GM20000 (cell line): ENCODE results near the gene KCMF1.

ENCODE experiments used
- DNase-seq: peaks from one replicate; pipeline ENCODE4 v3.0.0; 2012; ENCODE audit warnings: low spot score
- TF ChIP-seq, protein P1 (sequence below): IDR thresholded peaks from 2 replicates; pipeline ENCODE4 v1.5.1; 2012; ENCODE audit warnings: mild to moderate bottlenecking, control low read depth; ENCODE audit errors: extremely low read depth, missing control alignments

Gene KCMF1

DNA sequence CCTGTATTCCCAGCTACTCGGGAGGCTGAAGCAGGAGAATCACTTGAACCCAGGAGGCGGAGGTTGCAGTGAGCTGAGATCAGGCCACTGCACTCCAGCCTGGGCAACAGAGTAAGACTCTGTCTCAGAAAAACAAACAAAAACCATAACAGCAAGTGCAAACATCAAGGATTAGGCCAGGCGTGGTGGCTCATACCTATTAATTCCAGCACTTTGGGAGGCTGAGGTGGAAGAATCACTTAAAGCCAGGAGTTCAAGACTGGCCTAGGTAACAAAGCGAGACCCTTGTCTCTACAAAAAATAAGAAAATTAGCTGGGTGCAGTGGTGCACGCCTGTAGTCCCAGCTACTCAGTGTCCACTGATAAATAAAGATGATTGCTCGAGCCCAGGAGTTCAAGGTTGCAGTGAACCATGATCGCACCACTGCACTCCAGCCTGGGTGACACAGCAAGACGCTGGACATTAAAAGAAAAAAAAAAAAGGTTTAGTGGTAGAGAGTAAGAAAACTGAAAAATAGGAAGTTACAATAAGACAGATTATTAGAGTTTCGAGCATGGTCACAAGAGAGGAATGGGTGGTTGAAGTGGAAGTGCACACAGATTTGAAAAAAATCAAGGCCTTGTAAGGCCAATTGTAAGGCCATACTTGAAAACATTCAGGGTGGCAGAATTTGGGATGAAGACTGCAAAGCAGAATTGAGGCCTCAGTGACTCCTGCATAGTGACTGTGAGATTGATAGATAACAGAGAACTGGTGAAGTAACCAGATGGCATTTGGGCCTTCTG lies 6.4 kb upstream of the KCMF1 start:
- no peak for DNase-seq
- TF ChIP-seq, protein P1, sequence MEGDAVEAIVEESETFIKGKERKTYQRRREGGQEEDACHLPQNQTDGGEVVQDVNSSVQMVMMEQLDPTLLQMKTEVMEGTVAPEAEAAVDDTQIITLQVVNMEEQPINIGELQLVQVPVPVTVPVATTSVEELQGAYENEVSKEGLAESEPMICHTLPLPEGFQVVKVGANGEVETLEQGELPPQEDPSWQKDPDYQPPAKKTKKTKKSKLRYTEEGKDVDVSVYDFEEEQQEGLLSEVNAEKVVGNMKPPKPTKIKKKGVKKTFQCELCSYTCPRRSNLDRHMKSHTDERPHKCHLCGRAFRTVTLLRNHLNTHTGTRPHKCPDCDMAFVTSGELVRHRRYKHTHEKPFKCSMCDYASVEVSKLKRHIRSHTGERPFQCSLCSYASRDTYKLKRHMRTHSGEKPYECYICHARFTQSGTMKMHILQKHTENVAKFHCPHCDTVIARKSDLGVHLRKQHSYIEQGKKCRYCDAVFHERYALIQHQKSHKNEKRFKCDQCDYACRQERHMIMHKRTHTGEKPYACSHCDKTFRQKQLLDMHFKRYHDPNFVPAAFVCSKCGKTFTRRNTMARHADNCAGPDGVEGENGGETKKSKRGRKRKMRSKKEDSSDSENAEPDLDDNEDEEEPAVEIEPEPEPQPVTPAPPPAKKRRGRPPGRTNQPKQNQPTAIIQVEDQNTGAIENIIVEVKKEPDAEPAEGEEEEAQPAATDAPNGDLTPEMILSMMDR: no peak

DNA sequence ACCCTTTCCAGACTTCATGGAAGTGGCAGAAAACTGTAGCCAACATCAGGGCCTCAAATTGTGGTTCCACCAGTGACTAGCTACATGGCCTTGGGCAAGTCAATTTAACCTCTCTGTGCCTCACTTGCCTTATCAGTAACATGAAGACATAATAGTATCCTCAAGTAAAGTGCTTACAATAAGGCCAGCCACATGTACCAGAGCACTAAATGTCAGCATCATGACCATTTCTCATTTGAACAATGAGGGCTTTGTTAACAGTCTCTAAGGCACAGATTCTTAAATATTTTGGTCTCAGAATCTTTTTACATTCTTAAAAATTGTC lies 5.8 kb upstream of the KCMF1 start:
- no peak for DNase-seq
- TF ChIP-seq, protein P1: no peak

GRCh38 chr2:84965827-84966226 lies 5.1 kb upstream of the KCMF1 start:
- TF ChIP-seq, protein P1: no peak
- no peak for DNase-seq

- no peak for DNase-seq
- TF ChIP-seq, protein P1: no peak
Measured at GRCh38 chr2:84966731-84967130, 4.2 kb upstream of the KCMF1 start.

GRCh38 chr2:84969511-84970209 lies 1.3 kb upstream of the KCMF1 start:
- TF ChIP-seq, protein P1: no peak
- DNase-seq: peak; percentile 41

DNA sequence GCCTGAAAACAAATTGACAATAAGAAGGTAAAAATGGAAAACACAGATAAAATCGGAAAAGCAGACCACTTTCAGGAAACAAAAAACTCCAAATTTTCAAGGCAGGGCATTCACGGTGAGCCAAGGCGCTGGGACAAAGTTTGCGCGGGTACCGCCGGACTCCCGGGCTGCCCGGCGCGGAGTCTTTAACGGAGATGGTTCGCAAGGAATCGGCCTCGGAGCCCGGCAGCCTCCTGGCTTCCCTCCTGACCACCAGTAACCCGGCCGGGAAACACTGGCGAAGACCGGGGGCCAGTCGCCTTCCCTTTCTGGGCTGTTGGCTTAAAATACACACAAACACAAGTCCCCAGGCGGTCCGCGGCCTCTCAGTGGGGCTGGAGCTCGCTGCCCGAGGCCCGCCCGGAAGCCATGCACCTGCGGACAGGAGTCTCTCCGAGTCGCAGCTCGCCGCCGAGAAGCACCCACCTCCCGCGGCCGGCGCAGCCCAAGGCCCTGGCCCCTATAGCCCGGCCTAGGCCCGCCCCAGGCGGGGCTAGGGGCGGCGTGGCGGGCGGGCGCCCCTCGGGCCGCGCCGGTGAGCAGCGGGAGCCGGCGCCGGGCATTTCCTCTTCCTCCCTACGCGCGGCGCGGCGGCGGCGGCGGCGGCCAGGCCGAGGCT lies 622 bp upstream of the KCMF1 start:
- TF ChIP-seq, protein P1: no peak
- peak; percentile 86 for DNase-seq

DNA sequence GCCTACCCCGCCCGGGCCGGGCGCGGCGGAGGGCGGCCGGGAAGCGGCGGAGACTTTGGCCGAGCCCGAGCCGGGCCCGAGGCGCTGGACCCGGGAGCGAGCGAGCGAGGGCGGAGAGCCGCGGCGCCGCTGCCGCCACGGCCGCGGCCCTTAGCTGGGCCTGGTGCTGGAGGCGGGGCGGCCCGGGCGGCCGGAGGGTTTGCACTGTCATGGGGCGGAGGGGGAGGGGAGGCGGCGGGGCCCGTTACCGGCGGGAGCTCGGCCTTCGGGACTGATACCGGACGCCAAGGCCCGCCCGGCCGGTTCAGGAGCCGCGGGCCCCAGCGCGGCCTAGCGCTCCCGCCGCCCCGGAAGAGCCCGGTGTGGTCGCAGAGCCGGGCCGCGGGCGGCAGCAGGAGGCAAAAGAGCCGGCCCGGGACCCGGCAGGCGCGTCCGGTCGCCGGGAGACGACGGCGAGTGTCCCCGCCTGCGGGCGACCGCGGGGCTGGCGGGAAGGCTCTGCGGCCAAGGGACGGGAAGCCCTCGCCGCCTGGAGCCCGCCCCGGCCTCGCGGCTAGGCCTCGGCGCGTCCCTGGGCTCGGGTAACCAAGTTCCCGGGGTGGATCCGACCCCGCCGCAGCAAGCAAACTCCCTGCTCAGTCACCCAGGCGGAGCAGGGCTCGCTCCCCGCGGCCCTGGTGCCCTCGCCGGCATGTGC lies 697 bp downstream of the KCMF1 start:
- peak; percentile 89 for DNase-seq
- TF ChIP-seq, protein P1: no peak
